Stimulated activated CD8-positive, alpha-beta memory T cell treated with anti-CD3 and anti-CD28 coated beads, Interleukin-12 subunit alpha, Interleukin-12 subunit beta, amount 100 ng/mL, for 24 hours (primary cell): ENCODE measurements around the gene GPR18.

Source experiments
- DNase-seq: peaks from one replicate; pipeline ENCODE4 v3.0.0-alpha.2; 2020; ENCODE audit errors: extremely low read depth

Gene GPR18

DNA sequence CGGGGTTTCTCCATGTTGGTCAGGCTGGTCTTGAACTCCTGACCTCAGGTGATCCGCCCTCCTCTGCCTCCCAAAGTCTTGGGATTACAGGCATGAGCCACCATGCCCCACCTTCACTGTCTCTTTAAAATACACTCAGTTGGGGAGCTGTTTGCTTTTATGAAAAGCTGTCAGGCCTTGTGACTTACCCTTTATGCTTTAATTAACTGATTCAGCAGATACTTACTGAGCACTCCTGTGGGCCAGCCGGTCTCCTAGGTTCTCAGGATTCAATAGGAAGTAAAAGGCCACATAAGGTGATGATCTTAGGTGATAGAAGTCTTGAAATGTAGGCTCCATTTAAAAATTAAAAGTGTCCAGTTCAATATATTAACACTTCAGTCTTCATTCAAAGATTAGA lies 50.0 kb downstream of the GPR18 start:
- DNase-seq: no peak

DNA sequence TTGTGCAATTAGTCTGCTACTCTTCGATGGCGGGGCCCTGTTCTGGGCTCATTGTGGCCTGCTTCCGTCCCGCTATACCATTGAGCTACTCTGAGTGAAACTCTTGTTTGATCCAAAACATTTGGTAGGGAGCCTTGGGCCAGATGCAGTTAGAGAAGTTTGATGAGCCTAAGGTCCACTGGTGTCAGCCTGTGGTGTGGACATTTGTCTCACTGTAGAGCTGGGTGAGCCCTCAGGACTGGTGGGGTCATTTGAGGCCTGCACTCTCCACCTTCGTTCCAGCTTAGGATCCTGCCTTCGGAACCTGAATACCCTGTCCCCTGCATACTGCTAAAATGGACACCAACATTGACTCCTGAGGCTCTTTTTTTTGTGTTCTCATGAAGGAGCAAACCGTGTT lies 50.7 kb downstream of the GPR18 start:
- DNase-seq: no peak

DNA sequence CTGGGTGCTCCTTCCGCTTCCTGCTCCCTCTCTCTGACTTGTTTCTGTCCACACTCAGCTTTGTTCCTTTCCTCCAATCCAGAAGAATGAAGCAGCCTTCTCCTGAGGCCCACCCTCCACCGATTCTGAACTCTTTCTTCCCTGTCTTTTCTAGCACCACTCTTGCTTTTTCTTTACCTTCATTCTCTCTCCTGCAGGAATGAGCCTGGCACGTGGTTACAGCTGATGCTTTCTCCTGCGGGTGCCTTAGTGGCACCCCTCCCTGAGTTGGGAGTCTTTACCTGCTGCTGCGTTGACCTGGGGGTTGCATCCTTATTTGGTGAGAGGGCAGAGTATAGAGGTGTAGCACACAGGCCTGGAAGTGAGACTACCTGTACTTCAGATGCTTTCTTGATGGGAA lies 51.3 kb downstream of the GPR18 start:
- no peak for DNase-seq

DNA sequence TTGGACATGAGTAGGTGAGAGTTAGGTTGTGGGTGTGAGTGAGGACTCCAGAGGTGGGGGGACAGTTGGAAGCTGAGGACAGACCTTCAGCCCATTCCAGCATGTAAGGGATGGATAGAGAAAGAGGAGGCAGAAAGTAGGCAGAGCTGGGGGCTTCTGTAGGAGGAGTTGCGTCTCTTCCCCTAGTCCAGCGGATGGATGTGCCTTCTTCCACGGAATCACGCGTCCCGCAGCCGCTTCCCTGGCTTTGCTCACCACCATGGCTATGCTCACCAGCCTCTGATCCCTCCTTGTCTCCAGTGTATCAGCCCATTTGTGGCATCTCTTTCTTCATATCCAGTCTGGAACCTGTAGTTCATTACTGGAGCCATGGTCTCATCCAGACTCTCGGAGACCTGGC lies 52.0 kb downstream of the GPR18 start:
- DNase-seq: no peak

DNA sequence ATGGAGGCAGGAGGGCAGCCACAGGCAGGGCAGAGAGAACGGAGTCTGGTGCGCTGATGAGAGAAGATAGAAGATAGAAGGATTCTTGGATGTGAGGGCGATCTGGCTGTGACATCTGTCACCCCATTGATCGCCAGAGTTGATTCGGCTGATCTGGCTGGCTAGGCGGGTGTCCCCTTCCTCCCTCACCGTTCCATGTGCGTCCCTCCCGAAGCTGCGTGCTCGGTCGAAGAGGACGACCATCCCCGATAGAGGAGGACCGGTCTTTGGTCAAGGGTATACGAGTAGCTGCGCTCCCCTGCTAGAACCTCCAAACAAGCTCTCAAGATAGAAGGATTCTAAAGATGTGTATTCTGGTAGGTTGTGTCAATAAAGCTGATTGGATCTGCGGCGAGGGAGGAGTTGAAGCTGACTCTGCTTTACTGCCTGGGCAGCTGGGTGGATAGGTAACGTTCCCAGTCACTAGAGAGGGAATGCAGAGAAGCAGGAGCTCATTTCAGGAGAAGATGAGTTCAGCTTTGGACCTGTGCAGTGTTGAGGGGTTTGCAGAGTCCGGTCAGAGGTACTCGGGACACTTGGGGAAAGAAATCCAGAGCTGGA lies 52.5 kb downstream of the GPR18 start:
- no peak for DNase-seq
